ENCODE data around the gene ARMC8. TPM values are rescaled to one million over a fixed set of nuclear protein-coding genes. Genes with fewer than 3 reads are reported as not detected.

The ARMC8 gene
- total and polyA plus RNA-seq, 2 of the 8 experiments (the other 6 are each of a cell fraction or from before 2014, with no cell fraction given), result 47.3 to 58.5 TPM

- TF ChIP-seq ATF2 (IDR thresholded peaks at IDR 0.05; ENCODE audit: low read length) (no peak), NANOG (IDR thresholded peaks at IDR 0.05; ENCODE audit: insufficient read depth, low read depth, low read length, poor library complexity, severe bottlenecking) (no peak), BACH1 (IDR thresholded peaks at IDR 0.05; ENCODE audit: low read length) (no peak), SIRT6 (IDR thresholded peaks at IDR 0.05; ENCODE audit: low read length) (no peak), ASH2L (IDR thresholded peaks at IDR 0.05; ENCODE audit: low read length) (no peak), RNF2 (IDR thresholded peaks at IDR 0.05; ENCODE audit: borderline replicate concordance, low read depth, low read length, missing control alignments, poor library complexity, severe bottlenecking) (no peak), EP300 (IDR thresholded peaks at IDR 0.05; ENCODE audit: borderline replicate concordance in 1 of 2, low read depth in 2 of 2, low read length in 2 of 2) (no peak), RXRA (IDR thresholded peaks at IDR 0.05; ENCODE audit: insufficient read depth, low read depth, low read length) (no peak)
These were observed 47.5 kb downstream of the ARMC8 start (continued) for GRCh38 chr3:138234401-138235179.

All from H1 (cell line).